IMR-90 (cell line): ENCODE results near the gene TMPRSS13. TPM values are rescaled to one million over a fixed set of nuclear protein-coding genes. Genes with fewer than 3 reads are reported as not detected.

Source experiments
- ATAC-seq: fragments of 200-7000 bp; cut with Tn5 transposase; 2 replicates; pipeline ENCODE4 v1.9.1; 2020; ENCODE audit warnings: low read depth, mild to moderate bottlenecking, moderate library complexity
- BruUV-seq: library from RNA; stranded (reverse); fragments of 400-500 nt; replicated peaks from 2 replicates; lab custom pipeline; 2021; lab: Mats Ljungman, UMichigan
- CTCF ChIA-PET: fragments of 300-600 bp; formaldehyde crosslinking; extraction: SDS; loops from one replicate; lab custom pipeline; 2021; ENCODE audit warnings: antibody characterized with exemption; lab: Yijun Ruan, JAX
- POLR2A ChIA-PET: fragments of 300-600 bp; sonication (Branson Sonifier 250); formaldehyde crosslinking; loops from one replicate; lab custom pipeline; 2022; ENCODE audit warnings: antibody characterized with exemption; ENCODE audit not compliant: unreplicated experiment; lab: Charles Lee
- DNase-seq: peaks from one replicate; pipeline ENCODE4 v3.0.0; 2013
- H2AFZ ChIP-seq: replicated peaks from 2 replicates; pipeline ENCODE3; 2013; ENCODE audit warnings: low read length, mild to moderate bottlenecking; ENCODE audit not compliant: poor library complexity
- H2AK5ac ChIP-seq: 2 replicates; pipeline ENCODE4 v1.6.1; 2013; ENCODE audit warnings: low read depth, low read length, inconsistent platforms
- H2AK9ac ChIP-seq: replicated peaks from 2 replicates; pipeline ENCODE3; 2013; ENCODE audit warnings: mild to moderate bottlenecking, low read depth, low read length, moderate library complexity; ENCODE audit not compliant: poor library complexity
- H2BK120ac ChIP-seq: 2 replicates; pipeline ENCODE4 v1.6.1; 2013; ENCODE audit warnings: low read depth, low read length, inconsistent platforms
- H2BK15ac ChIP-seq: 3 replicates; pipeline ENCODE4 v1.6.1; 2013; ENCODE audit warnings: low read depth, low read length, inconsistent platforms
- H2BK20ac ChIP-seq: 2 replicates; pipeline ENCODE4 v1.6.1; 2013; ENCODE audit warnings: low read depth, mild to moderate bottlenecking, inconsistent platforms, low read length, moderate library complexity
- H2BK5ac ChIP-seq: 2 replicates; pipeline ENCODE4 v1.6.1; 2013; ENCODE audit warnings: mild to moderate bottlenecking, low read depth, low read length, inconsistent platforms; ENCODE audit not compliant: poor library complexity, severe bottlenecking
- H3K14ac ChIP-seq: replicated peaks from 2 replicates; pipeline ENCODE4 v1.6.1; 2013; ENCODE audit warnings: low read depth, low read length, inconsistent platforms
- H3K18ac ChIP-seq: 2 replicates; pipeline ENCODE4 v1.6.1; 2013; ENCODE audit warnings: low read depth, low read length, control low read depth
- H3K23ac ChIP-seq: 2 replicates; pipeline ENCODE4 v1.6.1; 2013; ENCODE audit warnings: low read depth, low read length, inconsistent platforms
- H3K27ac ChIP-seq: 2 replicates; pipeline ENCODE4 v1.5.1; 2013; ENCODE audit warnings: mild to moderate bottlenecking, control low read depth, low read length; ENCODE audit not compliant: insufficient read depth
- H3K27me3 ChIP-seq: 2 replicates; pipeline ENCODE4 v1.6.1; 2013; ENCODE audit warnings: low read length; ENCODE audit not compliant: control insufficient read depth, insufficient read depth
- H3K36me3 ChIP-seq: 2 replicates; pipeline ENCODE4 v1.6.1; 2013; ENCODE audit warnings: low read length, mixed read lengths; ENCODE audit not compliant: control insufficient read depth, insufficient read depth
- H3K4ac ChIP-seq: 2 replicates; pipeline ENCODE4 v1.6.1; 2013; ENCODE audit warnings: low read depth, low read length, inconsistent platforms
- H3K4me1 ChIP-seq: 2 replicates; pipeline ENCODE4 v1.6.1; 2013; ENCODE audit warnings: low read length, mixed read lengths; ENCODE audit not compliant: control insufficient read depth, insufficient read depth
- H3K4me2 ChIP-seq: 2 replicates; pipeline ENCODE4 v1.6.1; 2013; ENCODE audit warnings: low read depth, mild to moderate bottlenecking, control low read depth, low read length, moderate library complexity
- H3K4me3 ChIP-seq: 2 replicates; pipeline ENCODE4 v1.5.1; 2013; ENCODE audit warnings: low read depth, mild to moderate bottlenecking, control low read depth, low read length, moderate library complexity; ENCODE audit not compliant: insufficient read depth
- H3K56ac ChIP-seq: 2 replicates; pipeline ENCODE4 v1.6.1; 2013; ENCODE audit warnings: low read length, inconsistent platforms; ENCODE audit not compliant: insufficient read depth; ENCODE audit errors: extremely low read depth
- H3K79me1 ChIP-seq, 2 experiments: 2 replicates each; pipeline ENCODE4 v1.6.1; 2013; ENCODE audit warnings: low read length in 2 of 2, inconsistent platforms in 1 of 2, low read depth in 1 of 2
- H3K9ac ChIP-seq: 2 replicates; pipeline ENCODE4 v1.6.1; 2013; ENCODE audit warnings: low read depth, low read length, control low read depth
- H3K9me1 ChIP-seq: 2 replicates; pipeline ENCODE4 v1.6.1; 2013; ENCODE audit warnings: low read length, inconsistent platforms; ENCODE audit not compliant: insufficient read depth
- H3K9me3 ChIP-seq: 2 replicates; pipeline ENCODE4 v1.6.1; 2013; ENCODE audit warnings: low read length; ENCODE audit not compliant: control insufficient read depth, insufficient read depth
- H4K20me1 ChIP-seq: 2 replicates; pipeline ENCODE4 v1.6.1; 2013; ENCODE audit warnings: low read length, inconsistent platforms; ENCODE audit not compliant: insufficient read depth
- H4K5ac ChIP-seq: 2 replicates; pipeline ENCODE4 v1.6.1; 2013; ENCODE audit warnings: mild to moderate bottlenecking, low read depth, low read length, control low read depth
- H4K8ac ChIP-seq, 2 experiments: 2 replicates each; pipeline ENCODE4 v1.6.1; 2013; ENCODE audit warnings: low read depth in 2 of 2, low read length in 2 of 2, control low read depth in 1 of 2, inconsistent platforms in 1 of 2
- H4K91ac ChIP-seq: 2 replicates; pipeline ENCODE4 v1.6.1; 2013; ENCODE audit warnings: low read depth, low read length, inconsistent platforms; ENCODE audit not compliant: insufficient read depth
- CEBPB ChIP-seq: IDR thresholded peaks from 2 replicates; pipeline ENCODE4 v1.6.1; 2012; ENCODE audit warnings: low read depth, low read length, improper control_type of control experiment
- MAFK ChIP-seq: IDR thresholded peaks from 2 replicates; pipeline ENCODE4 v1.6.1; 2012; ENCODE audit warnings: low read depth, low read length, improper control_type of control experiment
- RAD21 ChIP-seq: IDR thresholded peaks from 2 replicates; pipeline ENCODE4 v1.6.1; 2012; ENCODE audit warnings: low read length, improper control_type of control experiment
- RCOR1 ChIP-seq: IDR thresholded peaks from 2 replicates; pipeline ENCODE4 v1.6.1; 2012; ENCODE audit warnings: mild to moderate bottlenecking, low read length, improper control_type of control experiment; ENCODE audit not compliant: insufficient replicate concordance
- RFX5 ChIP-seq: IDR thresholded peaks from 2 replicates; pipeline ENCODE4 v1.8.0; 2012; ENCODE audit warnings: low read depth, mild to moderate bottlenecking, low read length, moderate library complexity
- WGBS, 2 experiments: methylation state at CpG; one replicate each; pipeline versions ENCODE4 v1.1.5 to v1.1.7; 2013; ENCODE audit warnings: missing lambda C conversion rate in 2 of 2; ENCODE audit not compliant: insufficient read length in 1 of 2; ENCODE audit errors: extremely low coverage in 2 of 2; 5-methylcytosine and 5-hydroxymethylcytosine counted together
- dilution Hi-C: fragments of 300-500 bp; cut with HindIII; formaldehyde crosslinking; loops from one replicate; pipeline ENCODE4 v1.14.3; 2018; ENCODE audit warnings: low sequenced_read_pairs; ENCODE audit not compliant: unreplicated experiment
- in situ Hi-C: fragments of 300-500 bp; cut with MboI; formaldehyde crosslinking; loops from 3 replicates; pipeline ENCODE4 v1.14.3; 2019; ENCODE audit warnings: low sequenced_read_pairs, inconsistent platforms, mixed read lengths
- intact Hi-C: fragments of 100-400 bp; cut with micrococcal nuclease; formaldehyde crosslinking; loops from 2 replicates; pipeline ENCODE4 v1.10.0; 2022
- polyA plus RNA-seq, 3 experiments: library from polyadenylated mRNA; depleted of rRNA; stranded (reverse); fragments of >200 nt; gene quantifications; 2 replicates each; pipeline ENCODE4 v1.2.3, GENCODE V29; 2012; ENCODE audit warnings: low replicate concordance in 1 of 3
- total RNA-seq: library from RNA; depleted of rRNA; stranded (reverse); fragments of >200 nt; gene quantifications from 2 replicates; pipeline ENCODE4 v1.2.3, GENCODE V29; 2012
- TF ChIP-seq, protein P1 (sequence below): fragments of 150-350 bp; IDR thresholded peaks from 2 replicates; pipeline ENCODE4 v1.6.1; 2017; ENCODE audit warnings: mild to moderate bottlenecking, antibody characterized with exemption, low read length, low read depth
- TF ChIP-seq, protein P2 (sequence below): conservative IDR thresholded peaks from 2 replicates; pipeline ENCODE4 v1.5.1; 2012; ENCODE audit warnings: mild to moderate bottlenecking, low read depth, low read length, improper control_type of control experiment

The TMPRSS13 gene
- total and polyA plus RNA-seq, 2 of the 4 experiments (the other 2 are of a cell fraction): not detected

- 63% methylated on average over 9 of the region's 17 CpGs; no CpG with 5 or more reads in 1 of the 2 experiments for WGBS, 2 experiments
- Histone ChIP-seq H2BK15ac (no peak overlapping the region), H3K27ac (no peak overlapping the region), H3K23ac (no peak overlapping the region), H2AFZ (no peak overlapping the region), H2BK5ac (no peak overlapping the region), H3K9ac (no peak overlapping the region), H2BK120ac (no peak overlapping the region), H3K4me3 (no peak overlapping the region), H3K4ac (no peak overlapping the region), H2BK20ac (no peak overlapping the region), H4K20me1 (no peaks in the 10 kb centered on the region), H3K4me1 (no peaks in the 10 kb centered on the region), H3K18ac (no peak overlapping the region), H3K27me3 (peaks cover 20% of the 10 kb centered on the region), H4K5ac (no peak overlapping the region), H3K79me1 (no peaks in the 10 kb centered on the region), H3K36me3 (no peaks in the 10 kb centered on the region), H3K14ac (no peak overlapping the region), H3K4me2 (no peak overlapping the region), H3K9me3 (no peaks in the 10 kb centered on the region), H3K9me1 (no peaks in the 10 kb centered on the region), H2AK9ac (no peak overlapping the region), H3K56ac (no peak overlapping the region), H4K91ac (no peak overlapping the region), H4K8ac (no peak overlapping the region), H2AK5ac (no peak overlapping the region)
- intact Hi-C loops: no loop called here
- ChIA-PET CTCF (no interaction called here), POLR2A (no interaction called here)
- no peak for DNase-seq
- in situ Hi-C loops: no loop called here
- dilution Hi-C loops: no loop called here
- no peak for TF ChIP-seq RFX5
- TF ChIP-seq MAFK: no peak
- TF ChIP-seq, protein P1, sequence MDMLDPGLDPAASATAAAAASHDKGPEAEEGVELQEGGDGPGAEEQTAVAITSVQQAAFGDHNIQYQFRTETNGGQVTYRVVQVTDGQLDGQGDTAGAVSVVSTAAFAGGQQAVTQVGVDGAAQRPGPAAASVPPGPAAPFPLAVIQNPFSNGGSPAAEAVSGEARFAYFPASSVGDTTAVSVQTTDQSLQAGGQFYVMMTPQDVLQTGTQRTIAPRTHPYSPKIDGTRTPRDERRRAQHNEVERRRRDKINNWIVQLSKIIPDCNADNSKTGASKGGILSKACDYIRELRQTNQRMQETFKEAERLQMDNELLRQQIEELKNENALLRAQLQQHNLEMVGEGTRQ: no peak
- TF ChIP-seq CEBPB: no peak
- TF ChIP-seq RAD21: no peak
- TF ChIP-seq RCOR1: no peak
- TF ChIP-seq, protein P2, sequence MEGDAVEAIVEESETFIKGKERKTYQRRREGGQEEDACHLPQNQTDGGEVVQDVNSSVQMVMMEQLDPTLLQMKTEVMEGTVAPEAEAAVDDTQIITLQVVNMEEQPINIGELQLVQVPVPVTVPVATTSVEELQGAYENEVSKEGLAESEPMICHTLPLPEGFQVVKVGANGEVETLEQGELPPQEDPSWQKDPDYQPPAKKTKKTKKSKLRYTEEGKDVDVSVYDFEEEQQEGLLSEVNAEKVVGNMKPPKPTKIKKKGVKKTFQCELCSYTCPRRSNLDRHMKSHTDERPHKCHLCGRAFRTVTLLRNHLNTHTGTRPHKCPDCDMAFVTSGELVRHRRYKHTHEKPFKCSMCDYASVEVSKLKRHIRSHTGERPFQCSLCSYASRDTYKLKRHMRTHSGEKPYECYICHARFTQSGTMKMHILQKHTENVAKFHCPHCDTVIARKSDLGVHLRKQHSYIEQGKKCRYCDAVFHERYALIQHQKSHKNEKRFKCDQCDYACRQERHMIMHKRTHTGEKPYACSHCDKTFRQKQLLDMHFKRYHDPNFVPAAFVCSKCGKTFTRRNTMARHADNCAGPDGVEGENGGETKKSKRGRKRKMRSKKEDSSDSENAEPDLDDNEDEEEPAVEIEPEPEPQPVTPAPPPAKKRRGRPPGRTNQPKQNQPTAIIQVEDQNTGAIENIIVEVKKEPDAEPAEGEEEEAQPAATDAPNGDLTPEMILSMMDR: no peak
- ATAC-seq: no peak
- BruUV-seq: no TSS peak
These were observed 60.2 kb downstream of the TMPRSS13 start for GRCh38 chr11:117868815-117869561.
